PFSK-1 (cell line): ENCODE results near the gene CELF1.

Experiments used
- REST ChIP-seq, 2 experiments: IDR thresholded peaks; 2 replicates each; pipeline versions ENCODE4 v1.6.1 to v1.8.0; 2011 to 2012; ENCODE audit warnings: low read depth in 2 of 2, low read length in 2 of 2, control low read depth in 1 of 2, inconsistent platforms in 1 of 2, mild to moderate bottlenecking in 1 of 2, moderate library complexity in 1 of 2; ENCODE audit not compliant: insufficient read depth in 1 of 2
- SIN3A ChIP-seq: IDR thresholded peaks from 2 replicates; pipeline ENCODE4 v1.6.1; 2012; ENCODE audit warnings: mild to moderate bottlenecking, low read length, moderate library complexity, borderline replicate concordance; ENCODE audit not compliant: insufficient read depth
- TAF1 ChIP-seq: IDR thresholded peaks from 2 replicates; pipeline ENCODE4 v1.6.1; 2012; ENCODE audit warnings: low read length, control low read depth, borderline replicate concordance; ENCODE audit not compliant: insufficient read depth

DNA sequence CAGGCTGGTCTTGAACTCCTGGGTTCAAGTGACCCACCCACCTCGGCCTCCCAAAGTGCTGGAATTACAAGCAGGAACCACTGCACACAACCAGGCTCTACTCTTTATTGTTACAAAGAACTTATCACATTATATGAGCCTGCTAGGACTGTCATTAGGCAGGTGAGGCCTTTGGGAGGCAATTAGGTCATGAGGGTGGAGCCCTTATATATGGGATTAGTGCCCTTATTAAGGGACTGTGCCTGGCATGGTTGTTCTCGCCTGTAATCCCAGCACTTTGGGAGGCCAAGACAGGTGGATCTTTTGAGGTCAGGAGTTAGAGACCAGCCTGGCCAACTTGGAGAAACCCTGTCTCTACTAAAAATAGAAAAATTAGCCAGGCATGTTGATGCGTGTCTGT, 116.2 kb downstream of the CELF1 start:
- TF ChIP-seq TAF1 (no peak), SIN3A (no peak), REST (IDR thresholded peaks at IDR 0.05; ENCODE audit: insufficient read depth in 1 of 2, low read depth in 2 of 2, low read length in 2 of 2) (no peak)
